HepG2 (cell line): Measurements from ENCODE around the gene ADARB2. TPM values are rescaled to one million over a fixed set of nuclear protein-coding genes. Genes with fewer than 3 reads are reported as not detected.

Experiments
- ATAC-seq: fragments of 200-7000 bp; cut with Tn5 transposase; 3 replicates; pipeline ENCODE4 v1.9.1; 2020; ENCODE audit warnings: mild to moderate bottlenecking, moderate library complexity
- BruUV-seq: library from RNA; stranded (reverse); fragments of 400-500 nt; replicated peaks from 2 replicates; lab custom pipeline; 2021; lab: Mats Ljungman, UMichigan
- CTCF ChIA-PET: fragments of 300-600 bp; formaldehyde crosslinking; extraction: SDS; loops from one replicate; lab custom pipeline; 2021; ENCODE audit warnings: low total read pairs, inconsistent platforms, low intra/inter-chr PET ratio; lab: Yijun Ruan, JAX
- POLR2A ChIA-PET: fragments of 350-600 bp; sonication (Branson Sonifier 250); formaldehyde crosslinking; loops from one replicate; lab custom pipeline; 2020; ENCODE audit warnings: antibody characterized with exemption, inconsistent platforms; lab: Yijun Ruan, JAX
- DNase-seq: peaks from one replicate; pipeline ENCODE4 v3.0.0-alpha.2; 2015; ENCODE audit warnings: low spot score
- FAIRE-seq: peaks from 3 replicates; lab custom pipeline; 2011; peaks lifted over from hg19 to GRCh38; lab: Jason Lieb, UNC
- H2AFZ ChIP-seq: one replicate; pipeline ENCODE4 v1.6.1; 2011; ENCODE audit warnings: low read length, inconsistent platforms
- H3K27ac ChIP-seq: fragments of 300-600 bp; 3 replicates; pipeline ENCODE4 v1.8.0; 2011; ENCODE audit warnings: mixed run types, mild to moderate bottlenecking, mixed read lengths, low read length, inconsistent platforms; ENCODE audit not compliant: insufficient read depth; ENCODE audit errors: extremely low read length
- H3K27me3 ChIP-seq, 2 experiments: fragments of 200-600 bp in 1 of 2; 2 replicates in 1 of 2; 3 replicates in 1 of 2; pipeline versions ENCODE4 v1.6.0 to v1.8.0; 2011; ENCODE audit warnings: low read length in 2 of 2, mild to moderate bottlenecking in 2 of 2, moderate library complexity in 2 of 2, inconsistent platforms in 1 of 2; ENCODE audit not compliant: insufficient read depth in 2 of 2, control insufficient read depth in 1 of 2
- H3K36me3 ChIP-seq, 2 experiments: fragments of 200-600 bp in 1 of 2; replicated peaks in 1 of 2; 2 replicates in 1 of 2; 3 replicates in 1 of 2; pipeline versions ENCODE4 v1.5.1 to v1.8.0; 2011; ENCODE audit warnings: low read length in 2 of 2, inconsistent platforms in 1 of 2; ENCODE audit not compliant: insufficient read depth in 2 of 2, control insufficient read depth in 1 of 2
- H3K4me1 ChIP-seq: 2 replicates; pipeline ENCODE4 v1.5.1; 2012; ENCODE audit warnings: low read length, inconsistent platforms; ENCODE audit not compliant: insufficient read depth
- H3K4me2 ChIP-seq: 2 replicates; pipeline ENCODE4 v1.6.0; 2011; ENCODE audit warnings: low read depth, low read length, inconsistent platforms
- H3K4me3 ChIP-seq, 3 experiments: fragments of 200-600 bp in 1 of 3; sonication (generic), shearing (Covaris generic) in 1 of 3; replicated peaks in 1 of 3; 2 replicates each; pipeline ENCODE4 v1.5.1; 2011 to 2016; ENCODE audit warnings: low read length in 3 of 3, inconsistent platforms in 2 of 3, low read depth in 2 of 3, mild to moderate bottlenecking in 2 of 3, control low read depth in 1 of 3, mixed read lengths in 1 of 3; ENCODE audit not compliant: insufficient read depth in 1 of 3
- H3K79me2 ChIP-seq: one replicate; pipeline ENCODE4 v1.6.1; 2011; ENCODE audit warnings: low read length, inconsistent platforms; ENCODE audit not compliant: insufficient read depth
- H3K9ac ChIP-seq: 2 replicates; pipeline ENCODE4 v1.6.0; 2011; ENCODE audit warnings: mild to moderate bottlenecking, low read depth, low read length, inconsistent platforms; ENCODE audit not compliant: insufficient read depth
- H3K9me3 ChIP-seq: 2 replicates; pipeline ENCODE4 v1.5.1; 2012; ENCODE audit warnings: mild to moderate bottlenecking, low read length
- H4K20me1 ChIP-seq: 2 replicates; pipeline ENCODE4 v1.6.0; 2011; ENCODE audit warnings: inconsistent platforms, mild to moderate bottlenecking, low read length, moderate library complexity; ENCODE audit not compliant: insufficient read depth
- ARID2 ChIP-seq: sonication (generic); formaldehyde crosslinking; IDR thresholded peaks from 2 replicates; pipeline ENCODE4 v1.8.1; 2022; ENCODE audit warnings: mild to moderate bottlenecking, missing genetic modification reagents, borderline replicate concordance
- BCL6 ChIP-seq: IDR thresholded peaks from 2 replicates; pipeline ENCODE4 v1.6.1; 2016; ENCODE audit warnings: missing genetic modification reagents, missing compliant biosample characterization
- ERF ChIP-seq: IDR thresholded peaks from 2 replicates; pipeline ENCODE4 v1.6.1; 2018; ENCODE audit warnings: missing biosample characterization, missing genetic modification reagents
- TBX2 ChIP-seq: sonication (generic); formaldehyde crosslinking; IDR thresholded peaks from 2 replicates; pipeline ENCODE4 v1.5.0; 2020; ENCODE audit warnings: missing genetic modification reagents, mild to moderate bottlenecking, borderline replicate concordance
- TP53 ChIP-seq: sonication (generic); formaldehyde crosslinking; conservative IDR thresholded peaks from 2 replicates; pipeline ENCODE4 v1.4.0; 2020; ENCODE audit warnings: missing genetic modification reagents
- ZNF264 ChIP-seq: sonication (generic); formaldehyde crosslinking; IDR thresholded peaks from 2 replicates; pipeline ENCODE4 v1.4.0; 2020; ENCODE audit warnings: missing genetic modification reagents
- ZNF558 ChIP-seq: sonication (generic); formaldehyde crosslinking; IDR thresholded peaks from 2 replicates; pipeline ENCODE4 v1.9.0; 2022; ENCODE audit warnings: mild to moderate bottlenecking, missing genetic modification reagents, borderline replicate concordance
- WGBS: methylation state at CpG from one replicate; pipeline ENCODE4 v1.1.6; 2017; ENCODE audit warnings: low lambda C conversion rate; 5-methylcytosine and 5-hydroxymethylcytosine counted together
- in situ Hi-C: cut with HindIII; loops from 2 replicates; pipeline ENCODE4 v1.10.0; 2017; ENCODE audit warnings: low pct_unique_long_range_greater_than_20kb; ENCODE audit not compliant: extremely low pct_ligation_motif_present
- intact Hi-C: fragments of 100-400 bp; cut with micrococcal nuclease; formaldehyde crosslinking; loops from one replicate; pipeline ENCODE4 v1.10.0; 2022; ENCODE audit not compliant: unreplicated experiment
- polyA plus RNA-seq, 8 experiments: library from polyadenylated mRNA; depleted of rRNA in 3 of 8; stranded (reverse) in 7 of 8; unstranded in 1 of 8; fragments of >200 nt; fragmentation: Illumina TruSeq in 4 of 8; extraction: Trizol in 4 of 8; gene quantifications; 2 replicates each; pipeline versions ENCODE4 v1.2.1 to v1.2.3, GENCODE V29; 2011 to 2016; ENCODE audit warnings: low read depth in 4 of 8, missing spikeins in 1 of 8, mixed read lengths in 1 of 8; ENCODE audit not compliant: insufficient read depth in 1 of 8
- total RNA-seq, 5 experiments: library from RNA; depleted of rRNA; stranded (reverse); fragments of >200 nt; fragmentation: Illumina TruSeq; extraction: Trizol; gene quantifications; 2 replicates each; pipeline ENCODE4 v1.2.3, GENCODE V29; 2016; ENCODE audit warnings: low read depth in 1 of 5
- TF ChIP-seq, protein P1 (sequence below): sonication (generic); formaldehyde crosslinking; IDR thresholded peaks from 2 replicates; pipeline ENCODE4 v1.4.0; 2020; ENCODE audit warnings: missing genetic modification reagents
- TF ChIP-seq, protein P2 (sequence below): sonication (generic); formaldehyde crosslinking; IDR thresholded peaks from 2 replicates; pipeline ENCODE4 v1.4.0; 2020; ENCODE audit warnings: missing genetic modification reagents, low read depth, mild to moderate bottlenecking, borderline replicate concordance

Gene ADARB2
- total and polyA plus RNA-seq, 2 of the 13 experiments (the other 11 are each of a cell fraction or from before 2014, with no cell fraction given), result not detected

DNA sequence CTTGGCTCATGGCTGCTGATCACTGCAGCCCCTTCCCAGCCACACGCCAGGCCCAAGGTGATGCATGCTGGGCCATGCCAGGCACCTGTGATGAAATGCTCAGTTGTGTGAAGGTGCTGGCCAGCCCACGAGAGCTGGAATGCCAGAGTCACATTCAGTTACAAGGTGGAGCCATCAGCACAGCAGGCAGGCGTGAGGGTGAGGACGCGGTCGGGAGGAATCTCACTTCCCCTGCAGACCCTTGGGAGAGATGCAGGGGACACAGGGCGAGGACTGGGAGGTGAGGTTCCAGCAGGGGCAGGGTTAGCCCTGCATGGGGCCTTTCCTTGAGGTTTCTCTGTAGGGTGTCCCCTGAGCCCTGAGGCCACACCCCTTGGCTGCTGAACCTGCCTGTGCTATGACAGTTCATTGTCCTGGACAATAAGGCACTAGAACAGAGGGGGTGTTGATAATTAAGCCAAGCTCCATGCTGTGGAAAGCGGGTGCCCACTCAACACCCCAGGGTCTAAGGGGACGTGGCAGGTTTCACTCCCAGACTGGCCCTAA is 82.4 kb downstream of the ADARB2 start (continued):
- TF ChIP-seq TP53, result no peak

DNA sequence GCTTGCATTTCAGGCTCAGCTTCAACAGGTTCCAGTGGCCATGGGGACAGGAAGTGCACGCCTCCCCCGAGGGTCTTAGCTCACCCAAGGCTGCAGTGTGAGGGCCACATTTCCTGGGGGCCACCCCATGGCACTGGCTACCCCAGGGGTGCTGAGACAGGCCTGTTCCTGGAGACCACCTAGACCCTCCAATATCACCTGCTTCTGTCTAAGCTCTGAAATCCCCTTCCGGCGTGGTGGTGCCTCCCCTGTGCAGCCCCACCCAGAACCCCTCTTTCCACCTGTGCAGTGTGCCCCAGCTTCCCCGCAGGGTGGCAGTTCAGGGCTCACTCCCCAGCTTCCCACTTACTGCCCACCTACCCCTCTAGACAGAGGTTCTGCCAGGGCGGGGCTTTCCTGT is 83.1 kb downstream of the ADARB2 start:
- Histone ChIP-seq H3K79me2 (no peaks in the 10 kb centered on the region), H3K27me3 (peaks cover 5 to 24% of the 10 kb centered on the region in 2 experiments; a peak in 4 of 5 replicates), H3K4me3 (no peak overlapping the region), H3K27ac (no peak overlapping the region), H4K20me1 (no peaks in the 10 kb centered on the region), H2AFZ (no peak overlapping the region), H3K4me1 (no peaks in the 10 kb centered on the region), H3K9ac (no peak overlapping the region), H3K36me3 (no peaks in the 10 kb centered on the region), H3K4me2 (no peak overlapping the region), H3K9me3 (no peaks in the 10 kb centered on the region)
- intact Hi-C loops (no loop called here), in situ Hi-C loops (no loop called here)
- 12% methylated on average over 5 of the region's 6 CpGs for WGBS
- ChIA-PET CTCF (no interaction called here), POLR2A (no interaction called here)
- BruUV-seq, result no TSS peak
- ATAC-seq (no peak), FAIRE-seq (no peak), DNase-seq (no peak)
- no peak for TF ChIP-seq BCL6 (CRISPR knock-in tag)
- TF ChIP-seq ARID2, result no peak
- TF ChIP-seq ZNF264, result no peak
- TF ChIP-seq, protein P1, sequence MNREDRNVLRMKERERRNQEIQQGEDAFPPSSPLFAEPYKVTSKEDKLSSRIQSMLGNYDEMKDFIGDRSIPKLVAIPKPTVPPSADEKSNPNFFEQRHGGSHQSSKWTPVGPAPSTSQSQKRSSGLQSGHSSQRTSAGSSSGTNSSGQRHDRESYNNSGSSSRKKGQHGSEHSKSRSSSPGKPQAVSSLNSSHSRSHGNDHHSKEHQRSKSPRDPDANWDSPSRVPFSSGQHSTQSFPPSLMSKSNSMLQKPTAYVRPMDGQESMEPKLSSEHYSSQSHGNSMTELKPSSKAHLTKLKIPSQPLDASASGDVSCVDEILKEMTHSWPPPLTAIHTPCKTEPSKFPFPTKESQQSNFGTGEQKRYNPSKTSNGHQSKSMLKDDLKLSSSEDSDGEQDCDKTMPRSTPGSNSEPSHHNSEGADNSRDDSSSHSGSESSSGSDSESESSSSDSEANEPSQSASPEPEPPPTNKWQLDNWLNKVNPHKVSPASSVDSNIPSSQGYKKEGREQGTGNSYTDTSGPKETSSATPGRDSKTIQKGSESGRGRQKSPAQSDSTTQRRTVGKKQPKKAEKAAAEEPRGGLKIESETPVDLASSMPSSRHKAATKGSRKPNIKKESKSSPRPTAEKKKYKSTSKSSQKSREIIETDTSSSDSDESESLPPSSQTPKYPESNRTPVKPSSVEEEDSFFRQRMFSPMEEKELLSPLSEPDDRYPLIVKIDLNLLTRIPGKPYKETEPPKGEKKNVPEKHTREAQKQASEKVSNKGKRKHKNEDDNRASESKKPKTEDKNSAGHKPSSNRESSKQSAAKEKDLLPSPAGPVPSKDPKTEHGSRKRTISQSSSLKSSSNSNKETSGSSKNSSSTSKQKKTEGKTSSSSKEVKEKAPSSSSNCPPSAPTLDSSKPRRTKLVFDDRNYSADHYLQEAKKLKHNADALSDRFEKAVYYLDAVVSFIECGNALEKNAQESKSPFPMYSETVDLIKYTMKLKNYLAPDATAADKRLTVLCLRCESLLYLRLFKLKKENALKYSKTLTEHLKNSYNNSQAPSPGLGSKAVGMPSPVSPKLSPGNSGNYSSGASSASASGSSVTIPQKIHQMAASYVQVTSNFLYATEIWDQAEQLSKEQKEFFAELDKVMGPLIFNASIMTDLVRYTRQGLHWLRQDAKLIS (CRISPR knock-in tag), result no peak
- no peak for TF ChIP-seq ZNF558
- no peak for TF ChIP-seq ERF (CRISPR knock-in tag)
- TF ChIP-seq TBX2 (CRISPR knock-in tag), result no peak
- TF ChIP-seq, protein P2, sequence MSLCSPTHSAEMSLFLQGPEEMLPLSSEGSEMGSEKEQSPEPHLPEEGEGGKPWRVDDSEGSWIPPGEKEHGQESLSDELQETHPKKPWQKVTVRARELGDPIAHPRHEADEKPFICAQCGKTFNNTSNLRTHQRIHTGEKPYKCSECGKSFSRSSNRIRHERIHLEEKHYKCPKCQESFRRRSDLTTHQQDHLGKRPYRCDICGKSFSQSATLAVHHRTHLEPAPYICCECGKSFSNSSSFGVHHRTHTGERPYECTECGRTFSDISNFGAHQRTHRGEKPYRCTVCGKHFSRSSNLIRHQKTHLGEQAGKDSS (CRISPR knock-in tag), result no peak
